K562 (cell line): Measurements from ENCODE around the gene MTFMT. TPM values are rescaled to one million over a fixed set of nuclear protein-coding genes. Genes with fewer than 3 reads are reported as not detected.

Experiments
- ATAC-seq: fragments of 200-7000 bp; cut with Tn5 transposase; 3 replicates; pipeline ENCODE4 v1.9.1; 2020; ENCODE audit warnings: moderate library complexity
- BruUV-seq: library from RNA; stranded (reverse); fragments of 400-500 nt; replicated peaks from 2 replicates; lab custom pipeline; 2021; lab: Mats Ljungman, UMichigan
- CTCF ChIA-PET: fragments of 300-600 bp; formaldehyde crosslinking; extraction: SDS; loops from one replicate; lab custom pipeline; 2021; ENCODE audit warnings: low intra/inter-chr PET ratio; lab: Yijun Ruan, JAX
- POLR2A ChIA-PET: fragments of 300-600, 350-650 bp; sonication (Branson Sonifier 250); formaldehyde crosslinking; extraction: SDS; loops from one replicate; lab custom pipeline; 2021; ENCODE audit warnings: antibody characterized with exemption, inconsistent platforms; lab: Yijun Ruan, JAX
- DNase-seq, 4 experiments: peaks; one replicate each; pipeline versions ENCODE4 v3.0.0 to v3.0.0-alpha.2; 2011 to 2018; ENCODE audit warnings: low spot score in 3 of 4, mixed read lengths in 3 of 4; ENCODE audit errors: extremely low read depth in 1 of 4
- FAIRE-seq: peaks from 2 replicates; lab custom pipeline; 2011; peaks lifted over from hg19 to GRCh38; lab: Jason Lieb, UNC
- H2AFZ ChIP-seq: 2 replicates; pipeline ENCODE4 v1.6.0; 2011; ENCODE audit warnings: low read depth, low read length, control low read depth, inconsistent platforms
- H3K27ac ChIP-seq: fragments of 200-600 bp; 3 replicates; pipeline ENCODE4 v1.8.0; 2011; ENCODE audit warnings: low read depth, mild to moderate bottlenecking, control low read depth, inconsistent platforms, low read length, moderate library complexity, mixed read lengths; ENCODE audit errors: extremely low read depth
- H3K27me3 ChIP-seq, 2 experiments: fragments of 300-600 bp in 1 of 2; 2 replicates in 1 of 2; 3 replicates in 1 of 2; pipeline versions ENCODE4 v1.6.0 to v1.8.0; 2011; ENCODE audit warnings: inconsistent platforms in 2 of 2, low read length in 2 of 2, mild to moderate bottlenecking in 1 of 2, mixed read lengths in 1 of 2, moderate library complexity in 1 of 2; ENCODE audit not compliant: control insufficient read depth in 2 of 2, insufficient read depth in 2 of 2
- H3K36me3 ChIP-seq: fragments of 300-600 bp; 3 replicates; pipeline ENCODE4 v1.8.0; 2011; ENCODE audit warnings: mild to moderate bottlenecking, low read length, inconsistent platforms; ENCODE audit not compliant: control insufficient read depth, insufficient read depth
- H3K4me1 ChIP-seq, 2 experiments: fragments of 200-600 bp in 1 of 2; replicated peaks in 1 of 2; 2 replicates in 1 of 2; 3 replicates in 1 of 2; pipeline versions ENCODE4 v1.5.1 to v1.8.0; 2011; ENCODE audit warnings: inconsistent platforms in 2 of 2, low read length in 2 of 2, mild to moderate bottlenecking in 1 of 2, mixed read lengths in 1 of 2, moderate library complexity in 1 of 2; ENCODE audit not compliant: control insufficient read depth in 2 of 2, insufficient read depth in 2 of 2
- H3K4me2 ChIP-seq: 2 replicates; pipeline ENCODE4 v1.6.1; 2011; ENCODE audit warnings: low read length, control low read depth, inconsistent platforms, mixed read lengths; ENCODE audit not compliant: insufficient read depth
- H3K4me3 ChIP-seq: fragments of 200-600 bp; sonication (generic), shearing (Covaris generic); 2 replicates; pipeline ENCODE4 v1.5.1; 2016; ENCODE audit warnings: control low read depth, inconsistent platforms
- H3K79me2 ChIP-seq: fragments of 200-600 bp; 3 replicates; pipeline ENCODE4 v1.8.0; 2011; ENCODE audit warnings: low read length, inconsistent platforms; ENCODE audit not compliant: control insufficient read depth, insufficient read depth
- H3K9ac ChIP-seq, 2 experiments: 2 replicates each; pipeline versions ENCODE4 v1.6.0 to v1.6.1; 2011; ENCODE audit warnings: low read depth in 2 of 2, low read length in 2 of 2, control low read depth in 1 of 2, inconsistent platforms in 1 of 2, mild to moderate bottlenecking in 1 of 2, mixed read lengths in 1 of 2; ENCODE audit not compliant: insufficient read depth in 1 of 2
- H3K9me1 ChIP-seq: one replicate; pipeline ENCODE4 v1.6.0; 2011; ENCODE audit warnings: inconsistent platforms, mild to moderate bottlenecking, low read length, moderate library complexity; ENCODE audit not compliant: control insufficient read depth, insufficient read depth
- H3K9me3 ChIP-seq: replicated peaks from 2 replicates; pipeline ENCODE4 v1.5.1; 2011; ENCODE audit warnings: low read depth, low read length, inconsistent platforms; ENCODE audit not compliant: control insufficient read depth, insufficient read depth
- H4K20me1 ChIP-seq: replicated peaks from 2 replicates; pipeline ENCODE4 v1.6.1; 2011; ENCODE audit warnings: low read length, inconsistent platforms, mixed read lengths; ENCODE audit not compliant: control insufficient read depth, insufficient read depth
- CBFB ChIP-seq: sonication (generic); formaldehyde crosslinking; IDR thresholded peaks from 2 replicates; pipeline ENCODE4 v1.4.0; 2020; ENCODE audit warnings: mild to moderate bottlenecking, missing genetic modification reagents
- MAFG ChIP-seq: fragments of 450-650 bp; conservative IDR thresholded peaks from 2 replicates; pipeline ENCODE4 v1.6.1; 2016; ENCODE audit warnings: missing genetic modification characterization, missing compliant biosample characterization
- MEIS2 ChIP-seq: fragments of 450-650 bp; IDR thresholded peaks from 2 replicates; pipeline ENCODE4 v1.6.1; 2014; ENCODE audit warnings: mild to moderate bottlenecking; ENCODE audit not compliant: partially characterized antibody
- PBX2 ChIP-seq, 2 experiments: IDR thresholded peaks in 1 of 2; conservative IDR thresholded peaks in 1 of 2; 2 replicates each; pipeline ENCODE4 v1.6.1; 2016; ENCODE audit warnings: low read depth in 2 of 2, mild to moderate bottlenecking in 1 of 2, missing compliant biosample characterization in 1 of 2, missing genetic modification characterization in 1 of 2, moderate library complexity in 1 of 2
- PHB2 ChIP-seq: fragments of 450-650 bp; IDR thresholded peaks from 2 replicates; pipeline ENCODE4 v1.6.1; 2017; ENCODE audit warnings: low read depth
- PKNOX1 ChIP-seq: fragments of 450-650 bp; IDR thresholded peaks from 2 replicates; pipeline ENCODE4 v1.6.1; 2016
- RBM15 ChIP-seq: fragments of 200-400 bp; formaldehyde crosslinking; IDR thresholded peaks from 2 replicates; pipeline ENCODE4 v1.6.1; 2018; ENCODE audit warnings: mild to moderate bottlenecking, low read length, moderate library complexity; ENCODE audit not compliant: insufficient read depth
- SMAD3 ChIP-seq: fragments of 450-650 bp; formaldehyde crosslinking; conservative IDR thresholded peaks from 2 replicates; pipeline ENCODE4 v1.4.0; 2020; ENCODE audit warnings: mild to moderate bottlenecking
- SMAD4 ChIP-seq: fragments of 250-450 bp; sonication (Bioruptor Pico); conservative IDR thresholded peaks from 2 replicates; pipeline ENCODE4 v1.8.0; 2021; ENCODE audit warnings: inconsistent platforms, mild to moderate bottlenecking, moderate library complexity
- WGBS: fragments of 100-300 bp; shearing (Covaris generic); methylation state at CpG from one replicate; pipeline ENCODE4 v1.1.6; 2016; ENCODE audit warnings: low coverage, mixed read lengths; ENCODE audit not compliant: insufficient coverage; ENCODE audit errors: missing lambda C conversion rate; 5-methylcytosine and 5-hydroxymethylcytosine counted together
- in situ Hi-C: fragments of 300-500 bp; cut with MboI; formaldehyde crosslinking; loops from 4 replicates; pipeline ENCODE4 v1.15.0; 2018; ENCODE audit warnings: inconsistent platforms, mixed read lengths
- intact Hi-C: fragments of 100-400 bp; cut with micrococcal nuclease; formaldehyde crosslinking; loops from 2 replicates; pipeline ENCODE4 v1.14.2; 2022
- polyA plus RNA-seq, 8 experiments: library from polyadenylated mRNA; depleted of rRNA in 4 of 8; stranded (reverse) in 5 of 8; unstranded in 3 of 8; fragments of >200 nt; fragmentation: Nextera tagmentation in 2 of 8; fragmentation: Illumina TruSeq in 1 of 8; extraction: Ambion mirVana in 2 of 8; extraction: Trizol in 1 of 8; gene quantifications; 2 replicates each; pipeline versions ENCODE4 v1.2.1 to v1.2.3, GENCODE V29; 2011 to 2014; ENCODE audit warnings: inconsistent platforms in 1 of 8, missing spikeins in 1 of 8
- total RNA-seq, 7 experiments: library from RNA; depleted of rRNA in 6 of 7; stranded (reverse); fragments of >200 nt in 6 of 7; fragmentation: Illumina TruSeq in 2 of 7; extraction: Trizol in 2 of 7; gene quantifications; 2 replicates each; pipeline versions ENCODE4 v1.2.1 to v1.2.3, GENCODE V29; 2011 to 2021; ENCODE audit warnings: low replicate concordance in 1 of 7

The MTFMT gene
- total and polyA plus RNA-seq, 9 of the 15 experiments (the other 6 are each of a cell fraction or from before 2014, with no cell fraction given) = 1.4 to 31.1 (median 16.2) TPM

- Histone ChIP-seq H3K9me3 (no peaks in the 10 kb centered on the region), H3K4me2 (no peak overlapping the region), H3K4me3 (no peak overlapping the region), H3K36me3 (peaks cover 30% of the 10 kb centered on the region; the same call in 2 of the 3 replicates), H4K20me1 (no peaks in the 10 kb centered on the region), H3K9ac (no peak overlapping the region), H3K27me3 (no peaks in the 10 kb centered on the region), H2AFZ (no peak overlapping the region), H3K9me1 (no peaks in the 10 kb centered on the region), H3K4me1 (peaks cover 3 to 14% of the 10 kb centered on the region in 2 experiments; a peak in 3 of 5 replicates), H3K79me2 (peaks cover 23% of the 10 kb centered on the region), H3K27ac (no peak overlapping the region)
- CTCF ChIA-PET = no interaction called here
- FAIRE-seq (peak; percentile 51), ATAC-seq (no peak), DNase-seq (no peak)
- WGBS = 79% methylated on average over 9 of the region's 9 CpGs
- intact Hi-C loops = no loop called here
- POLR2A ChIA-PET = interaction anchor here (1.3 kb wide), 1 partner anchor 13 kb away, joined by 4 read pairs; no protein-coding TSS in a partner anchor
- TF ChIP-seq PHB2 = no peak
- no peak for TF ChIP-seq SMAD4 (CRISPR knock-in tag)
- TF ChIP-seq PBX2 (CRISPR knock-in tag; IDR thresholded peaks at IDR 0.05; ENCODE audit: low read depth) = no peak
- peak; percentile 55 for TF ChIP-seq PBX2 (tag; conservative IDR thresholded peaks at IDR 0.05; ENCODE audit: low read depth)
- TF ChIP-seq CBFB (CRISPR knock-in tag) = no peak
- peak; percentile 71 for TF ChIP-seq MEIS2
- no peak for TF ChIP-seq MAFG
- no peak for TF ChIP-seq RBM15
- TF ChIP-seq SMAD3 (CRISPR knock-in tag) = no peak
- TF ChIP-seq PKNOX1 = peak; percentile 44; the same call in 1 of the 2 replicates
- in situ Hi-C loops = no loop called here
- no TSS peak for BruUV-seq
Observed at GRCh38 chr15:64985366-64986033, 43.9 kb downstream of the MTFMT start.
